Upper lobe of left lung (tissue), 4 donors: Measurements from ENCODE around the gene TMEM123.

Experiments used
- EP300 ChIP-seq, 4 donors: sonication (generic); formaldehyde crosslinking; IDR thresholded peaks; one replicate each; pipeline ENCODE4 v1.5.1; 2017; ENCODE audit warnings: antibody characterized with exemption in 4 of 4, control low read depth in 2 of 4
- POLR2A ChIP-seq, 4 donors: fragments of 450-650 bp; IDR thresholded peaks; one replicate each; pipeline ENCODE4 v1.5.1; 2016 to 2017; ENCODE audit warnings: antibody characterized with exemption in 4 of 4, mild to moderate bottlenecking in 2 of 4
- POLR2AphosphoS5 ChIP-seq, 2 donors: sonication (generic); formaldehyde crosslinking; IDR thresholded peaks; one replicate each; pipeline ENCODE4 v1.5.1; 2017; ENCODE audit warnings: antibody characterized with exemption in 2 of 2
- TF ChIP-seq, protein P1 (sequence below), 6 experiments: fragments of 450-650 bp in 4 of 6; fragments of 200-600 bp in 2 of 6; sonication (generic) in 2 of 6; IDR thresholded peaks; one replicate each; pipeline ENCODE4 v1.5.1; 2016 to 2019; ENCODE audit warnings: antibody characterized with exemption in 6 of 6

DNA sequence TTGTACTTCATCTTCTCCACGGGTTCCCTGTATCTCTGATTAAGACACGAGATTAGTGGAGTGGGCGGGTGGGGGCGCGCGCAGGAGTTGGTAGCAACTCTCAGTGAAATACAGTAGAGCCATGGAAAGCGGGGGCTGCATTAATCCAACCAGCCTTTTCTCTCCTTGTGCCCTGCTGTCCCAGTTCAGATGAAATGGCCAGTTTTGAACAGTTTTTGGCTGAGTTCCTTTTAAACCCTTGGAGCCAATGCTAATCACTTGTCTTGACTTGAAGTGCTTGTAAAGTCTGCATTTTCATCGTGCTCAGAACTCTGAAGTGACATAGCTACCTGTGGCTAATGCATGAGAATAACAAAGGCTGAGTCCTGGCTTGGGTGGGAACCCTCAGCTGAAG is 734 bp upstream of the TMEM123 start:
- TF ChIP-seq POLR2AphosphoS5 (IDR thresholded peaks at IDR 0.05) (no peak), POLR2A (IDR thresholded peaks at IDR 0.05) (no peak), EP300 (IDR thresholded peaks at IDR 0.05) (no peak)
- TF ChIP-seq, protein P1, sequence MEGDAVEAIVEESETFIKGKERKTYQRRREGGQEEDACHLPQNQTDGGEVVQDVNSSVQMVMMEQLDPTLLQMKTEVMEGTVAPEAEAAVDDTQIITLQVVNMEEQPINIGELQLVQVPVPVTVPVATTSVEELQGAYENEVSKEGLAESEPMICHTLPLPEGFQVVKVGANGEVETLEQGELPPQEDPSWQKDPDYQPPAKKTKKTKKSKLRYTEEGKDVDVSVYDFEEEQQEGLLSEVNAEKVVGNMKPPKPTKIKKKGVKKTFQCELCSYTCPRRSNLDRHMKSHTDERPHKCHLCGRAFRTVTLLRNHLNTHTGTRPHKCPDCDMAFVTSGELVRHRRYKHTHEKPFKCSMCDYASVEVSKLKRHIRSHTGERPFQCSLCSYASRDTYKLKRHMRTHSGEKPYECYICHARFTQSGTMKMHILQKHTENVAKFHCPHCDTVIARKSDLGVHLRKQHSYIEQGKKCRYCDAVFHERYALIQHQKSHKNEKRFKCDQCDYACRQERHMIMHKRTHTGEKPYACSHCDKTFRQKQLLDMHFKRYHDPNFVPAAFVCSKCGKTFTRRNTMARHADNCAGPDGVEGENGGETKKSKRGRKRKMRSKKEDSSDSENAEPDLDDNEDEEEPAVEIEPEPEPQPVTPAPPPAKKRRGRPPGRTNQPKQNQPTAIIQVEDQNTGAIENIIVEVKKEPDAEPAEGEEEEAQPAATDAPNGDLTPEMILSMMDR (IDR thresholded peaks at IDR 0.05), result no peak
